ENCODE measurements around the gene PKNOX2.

PKNOX2 gene

GRCh38 chr11:125171974-125172373 lies 7.4 kb downstream of the PKNOX2 start:
- in situ Hi-C loops (cut with MboI; ENCODE audit: low sequenced_read_pairs), result no loop called here

- in situ Hi-C loops (cut with MboI; ENCODE audit: low sequenced_read_pairs), result no loop called here
Measured at GRCh38 chr11:125173027-125173426, 8.5 kb downstream of the PKNOX2 start.

DNA sequence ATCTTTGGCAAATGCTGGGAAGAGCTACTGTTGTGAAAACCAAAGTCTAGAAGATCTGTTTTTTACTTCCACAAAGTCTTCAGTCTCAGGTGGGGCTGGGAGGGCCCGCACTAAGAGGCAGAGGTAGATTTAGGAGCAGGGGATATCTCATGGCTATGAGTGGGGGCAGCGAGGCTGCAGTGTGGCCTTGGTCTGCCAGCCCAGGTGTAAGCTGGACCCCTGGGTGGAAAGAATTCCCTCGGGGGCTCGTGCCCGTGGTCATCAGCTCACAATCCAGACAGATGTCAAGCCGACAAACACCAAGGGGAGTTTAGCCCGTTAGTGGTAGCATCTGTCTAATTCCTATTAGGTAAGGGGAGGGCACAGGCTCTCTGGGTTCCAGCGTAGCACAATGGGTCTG lies 9.0 kb downstream of the PKNOX2 start:
- in situ Hi-C loops (cut with MboI; ENCODE audit: low sequenced_read_pairs), result no loop called here

- in situ Hi-C loops (cut with MboI; ENCODE audit: low sequenced_read_pairs), result no loop called here
Measured at GRCh38 chr11:125174057-125174456, 9.5 kb downstream of the PKNOX2 start.

DNA sequence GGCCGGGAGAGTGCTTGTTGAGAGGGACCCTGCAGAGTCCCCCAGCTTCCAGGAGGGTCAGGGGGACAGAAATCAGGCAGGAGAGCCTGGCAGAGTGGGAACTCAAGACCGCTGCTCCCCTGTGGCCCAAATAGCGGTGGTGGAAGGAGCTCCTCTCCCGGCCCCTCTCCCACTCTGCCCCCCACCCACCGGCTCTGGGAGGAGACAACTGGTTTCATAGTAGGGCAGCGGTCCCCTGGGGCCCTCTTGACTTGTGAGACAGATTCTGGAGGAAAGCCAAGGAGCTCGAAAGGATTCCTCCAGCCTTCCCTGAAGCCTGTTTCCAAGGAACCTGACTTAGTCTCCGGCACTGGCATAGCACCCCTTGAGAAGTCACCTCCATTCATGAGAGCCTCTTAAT lies 10.1 kb downstream of the PKNOX2 start:
- in situ Hi-C loops (cut with MboI; ENCODE audit: low sequenced_read_pairs), result no loop called here

GRCh38 chr11:125175166-125175565 lies 10.6 kb downstream of the PKNOX2 start:
- in situ Hi-C loops (cut with MboI; ENCODE audit: low sequenced_read_pairs), result no loop called here

DNA sequence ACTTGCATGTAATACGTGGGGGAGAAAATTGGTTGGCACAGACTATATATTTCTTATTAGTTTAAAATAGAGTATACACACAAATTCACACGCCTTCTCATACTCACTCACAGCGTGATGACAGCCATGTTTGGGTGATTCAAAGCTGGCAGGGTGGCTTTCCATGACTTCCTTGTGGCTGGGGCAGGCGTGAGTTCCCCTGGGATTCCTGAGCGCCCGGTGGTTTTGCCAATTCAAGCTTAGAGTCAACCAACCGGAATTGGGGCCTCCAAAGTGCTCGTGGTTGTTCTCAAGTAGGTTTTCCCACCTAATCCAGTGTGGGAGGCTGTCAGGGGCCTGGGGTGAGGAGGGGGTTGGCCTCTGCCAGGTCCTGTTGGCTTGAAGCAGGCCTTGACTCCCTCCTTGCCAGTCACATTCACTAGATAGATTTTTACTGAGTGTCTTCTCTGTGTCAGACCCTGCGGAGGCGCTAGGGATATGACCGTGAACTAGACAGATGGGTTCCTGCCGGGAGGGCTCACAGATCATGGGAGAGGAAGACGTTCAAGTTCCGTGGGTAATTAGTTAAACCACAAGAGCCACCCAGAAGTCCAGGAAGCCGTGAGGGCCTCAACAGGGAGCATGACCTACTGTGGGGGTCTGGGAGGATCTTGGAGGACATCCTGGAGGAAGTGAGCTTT lies 11.5 kb downstream of the PKNOX2 start:
- in situ Hi-C loops (cut with MboI; ENCODE audit: low sequenced_read_pairs), result no loop called here

GRCh38 chr11:125176866-125177265 lies 12.3 kb downstream of the PKNOX2 start:
- in situ Hi-C loops (cut with MboI; ENCODE audit: low sequenced_read_pairs), result no loop called here

DNA sequence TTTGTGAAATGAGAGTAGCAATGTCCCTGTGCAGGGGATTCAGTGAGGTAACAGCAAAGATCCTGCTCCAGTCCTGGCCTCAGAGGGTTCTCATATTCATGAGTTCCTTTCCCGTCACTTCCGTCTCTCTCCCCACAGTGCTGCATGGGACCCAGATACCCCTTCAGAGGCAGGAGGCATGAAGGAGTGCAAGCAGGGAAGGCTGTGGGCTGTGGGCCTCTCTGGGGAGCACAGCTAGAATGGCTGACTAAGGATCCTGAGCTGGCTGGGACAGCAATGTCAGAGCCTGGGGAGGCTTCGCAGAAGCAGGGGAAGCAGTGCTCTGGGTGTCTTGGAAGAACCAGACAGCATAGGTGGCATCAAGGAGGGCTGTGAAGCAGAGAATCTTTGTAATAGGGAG lies 13.0 kb downstream of the PKNOX2 start:
- in situ Hi-C loops (cut with MboI; ENCODE audit: low sequenced_read_pairs), result no loop called here

DNA sequence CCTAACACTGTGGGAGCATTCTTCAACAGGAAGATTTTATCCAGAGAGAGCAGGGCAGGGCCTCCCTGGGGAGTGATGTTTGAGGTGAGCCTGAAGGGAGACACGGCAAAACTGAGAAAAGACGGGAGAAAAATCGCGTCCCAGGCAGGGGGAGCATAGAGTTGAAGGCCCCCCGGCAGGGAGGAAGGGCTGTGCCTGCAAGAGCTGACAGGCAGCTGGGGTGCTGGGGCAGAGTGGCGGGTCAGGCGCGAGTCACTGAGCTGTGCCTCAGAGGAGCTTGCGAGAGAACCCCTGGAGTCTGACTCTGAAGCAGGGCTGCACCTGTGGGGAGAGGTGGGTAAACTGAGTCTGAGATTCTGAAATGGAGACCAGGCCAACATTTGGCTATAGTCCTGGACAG lies 14.8 kb downstream of the PKNOX2 start:
- in situ Hi-C loops (cut with MboI; ENCODE audit: low sequenced_read_pairs), result no loop called here

DNA sequence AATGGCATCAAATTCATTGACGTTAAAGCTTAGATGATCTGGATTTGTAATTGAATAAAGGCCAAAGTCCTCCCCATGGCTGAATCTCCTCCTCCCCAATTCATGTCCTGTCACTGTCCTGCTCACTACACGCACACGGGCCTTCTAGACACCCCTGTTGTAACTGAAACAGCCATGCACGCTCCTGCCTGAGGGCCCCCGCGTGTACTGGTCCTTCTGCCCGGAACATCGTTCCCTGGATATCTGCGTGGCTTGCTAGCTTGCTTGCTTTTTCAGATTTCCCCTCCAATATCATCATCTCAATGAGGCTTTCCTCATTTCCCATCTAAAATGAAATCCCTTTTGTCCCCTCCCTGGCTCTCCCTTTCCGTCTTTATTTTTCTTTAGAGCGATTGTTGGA lies 15.3 kb downstream of the PKNOX2 start:
- in situ Hi-C loops (cut with MboI; ENCODE audit: low sequenced_read_pairs), result no loop called here

GRCh38 chr11:125180413-125181305 lies 16.1 kb downstream of the PKNOX2 start:
- in situ Hi-C loops (cut with MboI; ENCODE audit: low sequenced_read_pairs), result no loop called here

- in situ Hi-C loops (cut with MboI; ENCODE audit: low sequenced_read_pairs), result no loop called here
Measured at GRCh38 chr11:125182573-125182972, 18.0 kb downstream of the PKNOX2 start.

- in situ Hi-C loops (cut with MboI; ENCODE audit: low sequenced_read_pairs), result no loop called here
Measured at GRCh38 chr11:125183641-125184040, 19.1 kb downstream of the PKNOX2 start.

DNA sequence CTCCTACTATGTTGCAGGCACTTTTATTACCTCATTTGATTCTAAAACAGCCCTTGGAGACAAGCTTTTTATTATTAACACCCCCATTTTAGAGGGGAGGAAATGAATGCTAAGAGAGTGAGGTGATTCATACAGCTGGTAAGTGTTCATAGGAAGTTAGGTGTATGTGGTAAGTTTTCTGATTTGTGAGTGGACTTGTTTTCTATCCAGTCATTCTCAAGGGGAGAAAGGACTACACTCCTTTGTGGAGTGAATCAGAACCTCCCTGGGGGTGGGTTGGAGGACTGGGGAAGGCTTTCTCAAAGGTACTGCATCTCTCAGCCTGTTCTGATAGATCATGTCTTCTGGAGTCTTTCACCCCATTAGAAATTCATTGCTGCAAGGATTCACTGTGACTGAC lies 23.5 kb downstream of the PKNOX2 start:
- in situ Hi-C loops (cut with MboI; ENCODE audit: low sequenced_read_pairs), result no loop called here

GRCh38 chr11:125190566-125190965 lies 26.0 kb downstream of the PKNOX2 start:
- in situ Hi-C loops (cut with MboI; ENCODE audit: low sequenced_read_pairs), result no loop called here

GRCh38 chr11:125192183-125192582 lies 27.6 kb downstream of the PKNOX2 start:
- in situ Hi-C loops (cut with MboI; ENCODE audit: low sequenced_read_pairs), result no loop called here

DNA sequence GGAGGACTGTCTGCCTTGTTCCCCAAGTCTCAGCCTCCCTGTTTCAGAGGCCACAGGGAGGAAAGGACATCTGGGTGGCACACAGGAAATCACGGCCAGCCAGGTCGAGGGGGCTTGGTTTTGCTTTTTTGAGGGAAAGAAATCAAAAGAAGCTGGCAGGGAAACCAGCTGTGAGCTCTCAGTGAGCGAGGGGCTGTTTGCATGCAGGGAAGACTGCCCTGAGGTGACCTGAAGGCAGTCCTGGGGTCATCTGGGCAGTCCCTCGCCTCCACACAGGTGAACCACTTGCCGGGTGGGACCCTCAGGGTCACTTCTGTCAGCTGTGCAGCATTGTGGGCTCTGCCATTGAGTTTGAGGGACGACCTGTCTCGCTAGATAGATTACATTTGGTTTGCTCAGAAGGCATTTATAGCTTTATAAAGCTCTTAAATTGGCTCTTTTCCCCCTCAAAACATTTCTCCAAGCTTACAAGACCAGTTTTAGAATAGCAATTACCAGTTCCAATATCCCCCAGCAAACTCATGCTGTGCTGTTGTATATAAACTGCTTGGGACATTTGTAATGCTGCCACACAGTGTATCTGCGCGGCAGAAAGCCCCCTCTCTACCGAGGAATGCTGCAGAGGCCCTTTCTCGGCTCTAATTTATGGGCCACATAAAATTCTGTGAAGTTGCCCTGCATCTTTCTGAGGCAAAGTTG lies 28.3 kb downstream of the PKNOX2 start:
- in situ Hi-C loops (cut with MboI; ENCODE audit: low sequenced_read_pairs), result no loop called here

DNA sequence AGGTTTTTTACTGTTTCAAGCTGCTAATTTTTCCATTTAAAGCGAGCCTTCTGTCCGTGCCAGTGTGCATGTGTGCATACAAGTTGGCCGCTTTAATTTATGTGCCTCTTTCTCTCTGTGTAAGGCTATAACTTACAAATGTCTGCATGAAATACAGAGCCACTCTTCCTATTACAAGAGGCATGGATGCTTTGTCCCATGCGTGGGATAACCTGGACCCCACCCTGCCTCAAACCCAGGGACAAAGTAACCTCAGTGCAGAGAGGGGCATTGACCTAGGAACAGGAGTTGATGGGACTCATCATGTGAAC lies 28.8 kb downstream of the PKNOX2 start:
- in situ Hi-C loops (cut with MboI; ENCODE audit: low sequenced_read_pairs), result no loop called here

DNA sequence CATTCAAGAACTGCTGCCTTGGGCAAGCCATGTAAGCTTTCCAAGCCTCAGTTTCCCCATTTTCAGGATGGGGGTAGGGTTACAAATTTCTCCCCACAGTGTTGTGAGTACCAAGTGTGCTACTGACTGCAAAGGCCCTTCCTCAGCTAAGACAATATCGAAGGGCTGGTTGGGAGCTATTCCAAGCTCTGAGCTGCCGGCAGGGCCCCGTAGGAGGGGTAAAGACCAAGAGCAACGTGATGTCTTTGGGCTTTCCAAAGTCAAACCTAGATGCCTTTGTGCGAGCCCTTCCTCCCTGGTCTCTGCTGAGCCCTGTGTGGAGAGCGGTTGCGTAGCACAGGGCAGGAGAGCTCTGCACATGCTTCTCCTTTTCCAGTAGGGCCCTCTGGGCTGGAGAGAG lies 29.3 kb downstream of the PKNOX2 start:
- in situ Hi-C loops (cut with MboI; ENCODE audit: low sequenced_read_pairs), result no loop called here

DNA sequence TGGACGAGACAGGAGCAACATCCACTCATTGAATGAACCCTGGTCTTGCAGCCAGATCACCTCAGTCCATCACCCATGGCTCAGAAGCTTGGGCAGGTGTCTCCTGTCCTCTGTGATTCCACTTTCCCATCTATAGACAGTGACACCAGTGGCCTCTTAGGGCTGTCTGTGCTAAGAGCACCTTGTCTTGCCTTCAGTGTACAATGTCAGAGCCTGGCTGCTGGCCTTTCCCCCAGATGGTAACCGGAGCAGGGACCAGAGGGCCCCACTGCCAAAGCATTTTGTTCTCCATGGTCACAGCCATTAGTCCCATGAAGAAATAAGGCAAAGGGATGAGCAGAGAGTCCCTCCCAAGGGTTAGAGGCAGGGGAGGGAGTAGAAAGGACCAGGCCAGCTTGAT lies 35.4 kb downstream of the PKNOX2 start:
- in situ Hi-C loops (cut with MboI; ENCODE audit: low sequenced_read_pairs), result no loop called here

DNA sequence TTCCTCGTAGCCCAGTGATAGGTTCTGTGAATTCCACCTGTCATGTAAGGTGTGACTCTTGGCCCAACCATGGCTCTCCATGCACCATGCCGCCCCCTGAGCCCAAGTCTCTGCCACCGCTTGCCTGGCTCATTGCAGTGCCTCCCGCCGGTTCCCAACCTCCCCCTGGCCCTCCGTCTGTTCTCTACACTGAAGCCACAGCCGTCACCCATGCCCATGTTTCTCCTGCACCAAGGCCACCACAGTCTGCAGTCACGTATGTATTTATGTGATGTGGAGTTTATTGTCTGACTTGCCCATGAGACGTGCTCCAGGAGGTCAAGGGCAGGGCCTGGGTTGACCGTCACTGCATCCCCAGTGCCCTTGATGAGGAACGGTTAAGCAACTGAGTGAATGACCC lies 35.9 kb downstream of the PKNOX2 start:
- in situ Hi-C loops (cut with MboI; ENCODE audit: low sequenced_read_pairs), result no loop called here
